ENCODE results near the gene TBC1D22A. TPM values are rescaled to one million over a fixed set of nuclear protein-coding genes. Genes with fewer than 3 reads are reported as not detected.

Gene TBC1D22A
- total and polyA plus RNA-seq, 2 experiments from 2014 or later: 9.6 to 13.3 TPM

DNA sequence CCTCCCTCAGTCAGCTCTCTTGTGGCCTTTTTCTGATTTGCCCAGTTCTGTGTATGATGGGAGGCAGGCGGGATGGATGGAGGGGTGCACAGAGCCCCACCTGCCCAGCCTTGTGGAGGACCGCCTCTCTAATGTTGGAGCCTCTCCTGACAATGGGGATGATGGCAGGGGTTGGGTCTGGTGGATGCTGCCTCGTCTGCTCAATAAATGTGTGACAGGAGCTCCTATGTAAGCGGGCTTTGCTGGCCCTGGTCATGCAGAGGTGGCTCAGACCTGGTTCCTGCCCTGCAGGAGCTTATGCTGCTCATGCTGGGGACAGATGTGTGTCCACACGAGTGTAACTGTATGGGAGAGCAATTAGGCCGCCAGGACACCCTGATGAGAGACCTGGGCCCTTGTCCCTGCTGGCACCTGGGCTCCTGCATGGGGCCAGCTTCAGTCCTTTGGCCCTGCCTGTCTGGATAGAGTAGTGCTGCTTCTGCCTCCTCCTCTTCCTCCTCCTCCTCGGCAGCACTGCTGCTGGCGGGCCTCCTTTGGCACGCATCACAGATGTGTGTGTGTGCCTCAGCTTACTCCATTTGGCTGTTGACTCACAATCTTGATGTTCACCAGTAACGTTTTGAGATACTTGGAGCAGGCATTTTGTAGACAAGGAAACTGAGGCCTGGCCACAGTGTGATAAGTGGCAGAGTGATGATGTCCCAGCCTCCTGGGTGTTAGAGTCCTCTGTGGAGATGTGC lies 131.0 kb downstream of the TBC1D22A start (continued):
- TF ChIP-seq, protein P1, sequence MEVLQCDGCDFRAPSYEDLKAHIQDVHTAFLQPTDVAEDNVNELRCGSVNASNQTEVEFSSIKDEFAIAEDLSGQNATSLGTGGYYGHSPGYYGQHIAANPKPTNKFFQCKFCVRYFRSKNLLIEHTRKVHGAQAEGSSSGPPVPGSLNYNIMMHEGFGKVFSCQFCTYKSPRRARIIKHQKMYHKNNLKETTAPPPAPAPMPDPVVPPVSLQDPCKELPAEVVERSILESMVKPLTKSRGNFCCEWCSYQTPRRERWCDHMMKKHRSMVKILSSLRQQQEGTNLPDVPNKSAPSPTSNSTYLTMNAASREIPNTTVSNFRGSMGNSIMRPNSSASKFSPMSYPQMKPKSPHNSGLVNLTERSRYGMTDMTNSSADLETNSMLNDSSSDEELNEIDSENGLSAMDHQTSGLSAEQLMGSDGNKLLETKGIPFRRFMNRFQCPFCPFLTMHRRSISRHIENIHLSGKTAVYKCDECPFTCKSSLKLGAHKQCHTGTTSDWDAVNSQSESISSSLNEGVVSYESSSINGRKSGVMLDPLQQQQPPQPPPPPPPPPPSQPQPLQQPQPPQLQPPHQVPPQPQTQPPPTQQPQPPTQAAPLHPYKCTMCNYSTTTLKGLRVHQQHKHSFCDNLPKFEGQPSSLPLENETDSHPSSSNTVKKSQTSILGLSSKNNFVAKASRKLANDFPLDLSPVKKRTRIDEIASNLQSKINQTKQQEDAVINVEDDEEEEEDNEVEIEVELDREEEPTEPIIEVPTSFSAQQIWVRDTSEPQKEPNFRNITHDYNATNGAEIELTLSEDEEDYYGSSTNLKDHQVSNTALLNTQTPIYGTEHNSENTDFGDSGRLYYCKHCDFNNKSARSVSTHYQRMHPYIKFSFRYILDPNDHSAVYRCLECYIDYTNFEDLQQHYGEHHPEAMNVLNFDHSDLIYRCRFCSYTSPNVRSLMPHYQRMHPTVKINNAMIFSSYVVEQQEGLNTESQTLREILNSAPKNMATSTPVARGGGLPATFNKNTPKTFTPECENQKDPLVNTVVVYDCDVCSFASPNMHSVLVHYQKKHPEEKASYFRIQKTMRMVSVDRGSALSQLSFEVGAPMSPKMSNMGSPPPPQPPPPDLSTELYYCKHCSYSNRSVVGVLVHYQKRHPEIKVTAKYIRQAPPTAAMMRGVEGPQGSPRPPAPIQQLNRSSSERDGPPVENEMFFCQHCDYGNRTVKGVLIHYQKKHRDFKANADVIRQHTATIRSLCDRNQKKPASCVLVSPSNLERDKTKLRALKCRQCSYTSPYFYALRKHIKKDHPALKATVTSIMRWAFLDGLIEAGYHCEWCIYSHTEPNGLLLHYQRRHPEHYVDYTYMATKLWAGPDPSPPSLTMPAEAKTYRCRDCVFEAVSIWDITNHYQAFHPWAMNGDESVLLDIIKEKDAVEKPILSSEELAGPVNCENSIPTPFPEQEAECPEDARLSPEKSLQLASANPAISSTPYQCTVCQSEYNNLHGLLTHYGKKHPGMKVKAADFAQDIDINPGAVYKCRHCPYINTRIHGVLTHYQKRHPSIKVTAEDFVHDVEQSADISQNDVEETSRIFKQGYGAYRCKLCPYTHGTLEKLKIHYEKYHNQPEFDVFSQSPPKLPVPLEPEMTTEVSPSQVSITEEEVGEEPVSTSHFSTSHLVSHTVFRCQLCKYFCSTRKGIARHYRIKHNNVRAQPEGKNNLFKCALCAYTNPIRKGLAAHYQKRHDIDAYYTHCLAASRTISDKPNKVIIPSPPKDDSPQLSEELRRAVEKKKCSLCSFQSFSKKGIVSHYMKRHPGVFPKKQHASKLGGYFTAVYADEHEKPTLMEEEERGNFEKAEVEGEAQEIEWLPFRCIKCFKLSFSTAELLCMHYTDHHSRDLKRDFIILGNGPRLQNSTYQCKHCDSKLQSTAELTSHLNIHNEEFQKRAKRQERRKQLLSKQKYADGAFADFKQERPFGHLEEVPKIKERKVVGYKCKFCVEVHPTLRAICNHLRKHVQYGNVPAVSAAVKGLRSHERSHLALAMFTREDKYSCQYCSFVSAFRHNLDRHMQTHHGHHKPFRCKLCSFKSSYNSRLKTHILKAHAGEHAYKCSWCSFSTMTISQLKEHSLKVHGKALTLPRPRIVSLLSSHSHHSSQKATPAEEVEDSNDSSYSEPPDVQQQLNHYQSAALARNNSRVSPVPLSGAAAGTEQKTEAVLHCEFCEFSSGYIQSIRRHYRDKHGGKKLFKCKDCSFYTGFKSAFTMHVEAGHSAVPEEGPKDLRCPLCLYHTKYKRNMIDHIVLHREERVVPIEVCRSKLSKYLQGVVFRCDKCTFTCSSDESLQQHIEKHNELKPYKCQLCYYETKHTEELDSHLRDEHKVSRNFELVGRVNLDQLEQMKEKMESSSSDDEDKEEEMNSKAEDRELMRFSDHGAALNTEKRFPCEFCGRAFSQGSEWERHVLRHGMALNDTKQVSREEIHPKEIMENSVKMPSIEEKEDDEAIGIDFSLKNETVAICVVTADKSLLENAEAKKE (CRISPR knock-in tag; IDR thresholded peaks at IDR 0.05): no peak
- TF ChIP-seq POLR2AphosphoS5 (IDR thresholded peaks at IDR 0.05; ENCODE audit: low read depth): no peak
- no peak for TF ChIP-seq STAT1 (IDR thresholded peaks at IDR 0.05; ENCODE audit: unreplicated experiment)
- TF ChIP-seq CREB1 (CRISPR knock-in tag; IDR thresholded peaks at IDR 0.05; ENCODE audit: low read depth): no peak
- no peak for TF ChIP-seq NANOG (IDR thresholded peaks at IDR 0.05; ENCODE audit: borderline replicate concordance)
- TF ChIP-seq, protein P2, sequence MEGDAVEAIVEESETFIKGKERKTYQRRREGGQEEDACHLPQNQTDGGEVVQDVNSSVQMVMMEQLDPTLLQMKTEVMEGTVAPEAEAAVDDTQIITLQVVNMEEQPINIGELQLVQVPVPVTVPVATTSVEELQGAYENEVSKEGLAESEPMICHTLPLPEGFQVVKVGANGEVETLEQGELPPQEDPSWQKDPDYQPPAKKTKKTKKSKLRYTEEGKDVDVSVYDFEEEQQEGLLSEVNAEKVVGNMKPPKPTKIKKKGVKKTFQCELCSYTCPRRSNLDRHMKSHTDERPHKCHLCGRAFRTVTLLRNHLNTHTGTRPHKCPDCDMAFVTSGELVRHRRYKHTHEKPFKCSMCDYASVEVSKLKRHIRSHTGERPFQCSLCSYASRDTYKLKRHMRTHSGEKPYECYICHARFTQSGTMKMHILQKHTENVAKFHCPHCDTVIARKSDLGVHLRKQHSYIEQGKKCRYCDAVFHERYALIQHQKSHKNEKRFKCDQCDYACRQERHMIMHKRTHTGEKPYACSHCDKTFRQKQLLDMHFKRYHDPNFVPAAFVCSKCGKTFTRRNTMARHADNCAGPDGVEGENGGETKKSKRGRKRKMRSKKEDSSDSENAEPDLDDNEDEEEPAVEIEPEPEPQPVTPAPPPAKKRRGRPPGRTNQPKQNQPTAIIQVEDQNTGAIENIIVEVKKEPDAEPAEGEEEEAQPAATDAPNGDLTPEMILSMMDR (conservative IDR thresholded peaks at IDR 0.05; ENCODE audit: low read depth in 2 of 2): no peak

DNA sequence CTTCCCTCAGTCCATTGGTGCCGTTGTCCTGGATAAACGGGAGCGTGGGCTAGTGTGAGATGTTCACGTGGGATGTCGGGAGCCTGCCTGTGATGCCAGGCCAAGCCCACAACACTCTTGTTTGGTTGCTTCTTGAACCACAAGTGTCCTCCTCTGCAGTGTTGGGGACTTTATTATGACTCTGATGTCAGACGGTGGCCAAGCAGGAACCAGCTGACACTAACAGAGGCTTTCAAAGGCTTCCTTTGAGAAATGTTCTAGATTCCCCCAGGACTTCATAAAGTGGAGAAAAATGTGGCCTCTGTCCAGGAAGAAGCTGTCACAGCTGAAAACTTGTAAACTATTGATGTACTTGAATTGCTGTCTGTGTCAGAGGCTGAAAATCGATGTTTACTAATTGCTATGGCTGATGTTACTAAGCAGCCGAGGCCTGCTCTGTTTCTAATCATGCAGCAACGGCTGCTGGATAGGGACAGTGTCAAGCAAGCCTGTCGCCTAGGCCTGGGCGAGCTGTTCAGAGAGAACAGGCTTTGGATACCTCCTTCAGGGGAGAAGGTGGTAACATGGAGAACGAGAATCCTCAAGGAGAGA lies 131.7 kb downstream of the TBC1D22A start:
- DNase-seq (ENCODE audit: low spot score): no peak
- 0 out of 2 replicates have a peak, but pooled peaks cover 4% of the 10 kb centered on the region for H3K79me2 ChIP-seq (replicated peaks; ENCODE audit: insufficient read depth)
- H3K36me3 ChIP-seq (ENCODE audit: insufficient read depth): no peaks in the 10 kb centered on the region
- H3K27ac ChIP-seq (ENCODE audit: low read depth): no peak overlapping the region
- Mint-ChIP-seq H3K4me3 (no peak overlapping the region), H3K27me3 (ENCODE audit: insufficient read depth, low read depth, poor library complexity) (no peaks in the 10 kb centered on the region), H3K27ac (no peak overlapping the region), H3K9me3 (no peaks in the 10 kb centered on the region), H3K36me3 (ENCODE audit: low read depth) (peaks cover 14% of the 10 kb centered on the region), H3K4me1 (no peaks in the 10 kb centered on the region)
- H2AFZ ChIP-seq: no peak overlapping the region
- no peaks in the 10 kb centered on the region for H3K4me1 ChIP-seq (ENCODE audit: insufficient read depth)
- H3F3A ChIP-seq (replicated peaks; ENCODE audit: low read depth): no peaks in the 10 kb centered on the region
- H3K4me3 ChIP-seq: no peak overlapping the region
- no peaks in the 10 kb centered on the region for H3K9me2 ChIP-seq (ENCODE audit: insufficient read depth)
- no peak for ATAC-seq
- H3K4me2 ChIP-seq: no peak overlapping the region
- no peaks in the 10 kb centered on the region for H3K27me3 ChIP-seq (ENCODE audit: insufficient read depth)
- H4K20me1 ChIP-seq (replicated peaks; ENCODE audit: insufficient read depth): no peaks in the 10 kb centered on the region; the same call in 1 of the 2 replicates
- TF ChIP-seq ZNF114 (CRISPR knock-in tag; IDR thresholded peaks at IDR 0.05) (no peak), EZH2 (IDR thresholded peaks at IDR 0.05; ENCODE audit: low read depth, unreplicated experiment) (no peak), EZH2phosphoT487 (IDR thresholded peaks at IDR 0.05; ENCODE audit: unreplicated experiment) (no peak), CREB1 (CRISPR knock-in tag; IDR thresholded peaks at IDR 0.05; ENCODE audit: low read depth) (no peak), POLR2AphosphoS5 (IDR thresholded peaks at IDR 0.05; ENCODE audit: low read depth) (no peak), ZNF331 (CRISPR knock-in tag; IDR thresholded peaks at IDR 0.05; ENCODE audit: low read depth) (no peak), STAT1 (IDR thresholded peaks at IDR 0.05; ENCODE audit: unreplicated experiment) (no peak)
- TF ChIP-seq, protein P2 (conservative IDR thresholded peaks at IDR 0.05; ENCODE audit: low read depth in 2 of 2): no peak
- TF ChIP-seq, protein P3, sequence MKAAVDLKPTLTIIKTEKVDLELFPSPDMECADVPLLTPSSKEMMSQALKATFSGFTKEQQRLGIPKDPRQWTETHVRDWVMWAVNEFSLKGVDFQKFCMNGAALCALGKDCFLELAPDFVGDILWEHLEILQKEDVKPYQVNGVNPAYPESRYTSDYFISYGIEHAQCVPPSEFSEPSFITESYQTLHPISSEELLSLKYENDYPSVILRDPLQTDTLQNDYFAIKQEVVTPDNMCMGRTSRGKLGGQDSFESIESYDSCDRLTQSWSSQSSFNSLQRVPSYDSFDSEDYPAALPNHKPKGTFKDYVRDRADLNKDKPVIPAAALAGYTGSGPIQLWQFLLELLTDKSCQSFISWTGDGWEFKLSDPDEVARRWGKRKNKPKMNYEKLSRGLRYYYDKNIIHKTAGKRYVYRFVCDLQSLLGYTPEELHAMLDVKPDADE (IDR thresholded peaks at IDR 0.05): no peak
